ENCODE results near the gene SLC25A10. TPM values are rescaled to one million over a fixed set of nuclear protein-coding genes. Genes with fewer than 3 reads are reported as not detected.

Gene SLC25A10
- total and polyA plus RNA-seq, 4 donors: 4.3 to 21.5 (median 17.0) TPM

GRCh38 chr17:81741594-81742452 is 29.7 kb downstream of the SLC25A10 start:
- DNase-seq (no peak), ATAC-seq (ENCODE audit: insufficient read depth, low FRiP score) (no peak)
- Histone ChIP-seq H3K9me3 (ENCODE audit: control insufficient read depth in 4 of 4, insufficient read depth in 3 of 4, low read length in 3 of 4) (no peaks in the 10 kb centered on the region), H3K9ac (ENCODE audit: insufficient read depth in 1 of 2, low read length in 2 of 2) (no peak overlapping the region), H3K36me3 (ENCODE audit: control insufficient read depth in 4 of 4, insufficient read depth in 4 of 4, low read length in 4 of 4) (no peaks in the 10 kb centered on the region), H3K4me1 (ENCODE audit: control insufficient read depth in 5 of 5, insufficient read depth in 5 of 5, low read length in 5 of 5) (no peaks in the 10 kb centered on the region), H3K27me3 (ENCODE audit: control insufficient read depth in 3 of 3, insufficient read depth in 3 of 3, low read length in 2 of 3) (peaks cover 0 to 4% (median 0%) of the 10 kb centered on the region in 3 donors), H3K27ac (ENCODE audit: low read depth in 1 of 2, low read length in 1 of 2) (no peak overlapping the region), H3K4me3 (no peak overlapping the region)
- WGBS, 2 donors: 57 to 78% methylated on average over 25 to 26 of the region's 26 CpGs
- no peak for TF ChIP-seq CTCF (IDR thresholded peaks at IDR 0.05; ENCODE audit: control extremely low read depth, extremely low read depth)

Small RNA genes lying within 50 kb of the gene (small RNA-seq; reads per million reads assigned to genes)
- 0.08 reads per million for gene MIR6786 (ENCODE audit: low replicate concordance)

Other genes starting within 250 kb of the SLC25A10 start
- 1,000 to 10,000 TPM; 3,059 to 3,066 TPM for gene ACTG1, start 199.5 kb upstream of the SLC25A10 start, total RNA-seq
- 1,000 to 10,000 TPM; 1,461 to 4,301 TPM for gene ACTG1, start 199.5 kb upstream of the SLC25A10 start, polyA plus RNA-seq
- 1 to 10 TPM; 2.1 to 3.9 TPM for gene FSCN2, start 183.9 kb upstream of the SLC25A10 start, total RNA-seq
- 1 to 10 TPM in 1 of 2 donors, under 1 TPM in 1; 0.46 to 1.8 TPM for gene FSCN2, start 183.9 kb upstream of the SLC25A10 start, polyA plus RNA-seq
- gene FAAP100, start 159.9 kb upstream of the SLC25A10 start, total RNA-seq: 10 to 100 TPM; 20.8 to 34.4 TPM
- 10 to 100 TPM; 21.4 to 29.3 TPM for gene FAAP100, start 159.9 kb upstream of the SLC25A10 start, polyA plus RNA-seq
- gene NPLOC4, start 75.2 kb upstream of the SLC25A10 start, total RNA-seq: 10 to 100 TPM; 47.8 to 98.0 TPM
- 10 to 100 TPM; 30.1 to 54.8 TPM for gene NPLOC4, start 75.2 kb upstream of the SLC25A10 start, polyA plus RNA-seq
- gene TSPAN10, start 75.1 kb upstream of the SLC25A10 start, total RNA-seq: 1 to 10 TPM; 1.4 to 4.7 TPM
- under 1 TPM; 0.61 to 0.85 TPM for gene TSPAN10, start 75.1 kb upstream of the SLC25A10 start, polyA plus RNA-seq
- gene PDE6G, start 55.7 kb upstream of the SLC25A10 start, total RNA-seq: 1 to 10 TPM in 1 of 2 donors, not detected in 1; 1.8 TPM
- gene PDE6G, start 55.7 kb upstream of the SLC25A10 start, polyA plus RNA-seq: 1 to 10 TPM; 1.8 to 2.1 TPM
- 10 to 100 TPM in 1 of 2 donors, 1 to 10 TPM in 1; 8.9 to 35.1 TPM for gene OXLD1, start 45.7 kb upstream of the SLC25A10 start, total RNA-seq
- 10 to 100 TPM; 61.3 to 77.7 TPM for gene OXLD1, start 45.7 kb upstream of the SLC25A10 start, polyA plus RNA-seq
- gene CCDC137, start 45.5 kb upstream of the SLC25A10 start, total RNA-seq: 10 to 100 TPM; 10.2 to 23.6 TPM
- 10 to 100 TPM; 16.6 to 16.8 TPM for gene CCDC137, start 45.5 kb upstream of the SLC25A10 start, polyA plus RNA-seq
- 10 to 100 TPM; 27.4 to 31.8 TPM for gene ARL16, start 28.5 kb upstream of the SLC25A10 start, total RNA-seq
- 10 to 100 TPM; 27.8 to 59.5 TPM for gene ARL16, start 28.5 kb upstream of the SLC25A10 start, polyA plus RNA-seq
- 100 to 1,000 TPM in 1 of 2 donors, 10 to 100 TPM in 1; 51.5 to 128 TPM for gene HGS, start 28.3 kb upstream of the SLC25A10 start, total RNA-seq
- 100 to 1,000 TPM; 100 to 115 TPM for gene HGS, start 28.3 kb upstream of the SLC25A10 start, polyA plus RNA-seq
- 10 to 100 TPM in 1 of 2 donors, 1 to 10 TPM in 1; 6.1 to 74.9 TPM for gene MRPL12, start 8.9 kb upstream of the SLC25A10 start, total RNA-seq
- 100 to 1,000 TPM; 132 to 154 TPM for gene MRPL12, start 8.9 kb upstream of the SLC25A10 start, polyA plus RNA-seq
- under 1 TPM in 1 of 2 donors, not detected in 1; 0.11 TPM for gene GCGR, start 91.9 kb downstream of the SLC25A10 start, total RNA-seq
- gene GCGR, start 91.9 kb downstream of the SLC25A10 start, polyA plus RNA-seq: under 1 TPM; 0.09 to 0.12 TPM
- 10 to 100 TPM; 47.6 to 96.2 TPM for gene MCRIP1, start 121.0 kb downstream of the SLC25A10 start, total RNA-seq
- 100 to 1,000 TPM; 117 to 188 TPM for gene MCRIP1, start 121.0 kb downstream of the SLC25A10 start, polyA plus RNA-seq
- gene PPP1R27, start 122.8 kb downstream of the SLC25A10 start, total RNA-seq: not detected
- gene PPP1R27, start 122.8 kb downstream of the SLC25A10 start, polyA plus RNA-seq: under 1 TPM in 1 of 2 donors, not detected in 1; 0.13 TPM
- 100 to 1,000 TPM; 356 to 990 TPM for gene P4HB, start 148.3 kb downstream of the SLC25A10 start, total RNA-seq
- gene P4HB, start 148.3 kb downstream of the SLC25A10 start, polyA plus RNA-seq: 100 to 1,000 TPM; 695 to 862 TPM
- gene ARHGDIA, start 159.1 kb downstream of the SLC25A10 start, total RNA-seq: 100 to 1,000 TPM; 118 to 558 TPM
- gene ARHGDIA, start 159.1 kb downstream of the SLC25A10 start, polyA plus RNA-seq: 100 to 1,000 TPM; 327 to 464 TPM
- 10 to 100 TPM; 46.5 to 79.5 TPM for gene ALYREF, start 179.3 kb downstream of the SLC25A10 start, total RNA-seq
- 10 to 100 TPM; 26.1 to 65.8 TPM for gene ALYREF, start 179.3 kb downstream of the SLC25A10 start, polyA plus RNA-seq
- 100 to 1,000 TPM in 1 of 2 donors, 10 to 100 TPM in 1; 36.0 to 132 TPM for gene ANAPC11, start 179.4 kb downstream of the SLC25A10 start, total RNA-seq
- gene ANAPC11, start 179.4 kb downstream of the SLC25A10 start, polyA plus RNA-seq: 100 to 1,000 TPM; 236 to 293 TPM
- gene NPB, start 190.0 kb downstream of the SLC25A10 start, total RNA-seq: under 1 TPM; 0.48 to 0.55 TPM
- under 1 TPM; 0.41 to 0.44 TPM for gene NPB, start 190.0 kb downstream of the SLC25A10 start, polyA plus RNA-seq
- gene PCYT2, start 199.1 kb downstream of the SLC25A10 start, total RNA-seq: 10 to 100 TPM; 23.0 to 81.3 TPM
- gene PCYT2, start 199.1 kb downstream of the SLC25A10 start, polyA plus RNA-seq: 10 to 100 TPM; 53.8 to 91.6 TPM
- gene SIRT7, start 205.9 kb downstream of the SLC25A10 start, total RNA-seq: 10 to 100 TPM; 14.7 to 43.4 TPM
- gene SIRT7, start 205.9 kb downstream of the SLC25A10 start, polyA plus RNA-seq: 10 to 100 TPM; 30.5 to 35.3 TPM
- 10 to 100 TPM; 11.9 to 33.3 TPM for gene MAFG, start 215.5 kb downstream of the SLC25A10 start, total RNA-seq
- gene MAFG, start 215.5 kb downstream of the SLC25A10 start, polyA plus RNA-seq: 10 to 100 TPM; 17.2 to 29.3 TPM
- 10 to 100 TPM; 17.5 to 73.0 TPM for gene PYCR1, start 225.0 kb downstream of the SLC25A10 start, total RNA-seq
- gene PYCR1, start 225.0 kb downstream of the SLC25A10 start, polyA plus RNA-seq: 10 to 100 TPM; 21.4 to 66.0 TPM
- not detected for gene MYADML2, start 234.9 kb downstream of the SLC25A10 start, total RNA-seq
- gene MYADML2, start 234.9 kb downstream of the SLC25A10 start, polyA plus RNA-seq: not detected
- 1 to 10 TPM; 2.3 to 7.6 TPM for gene NOTUM, start 248.9 kb downstream of the SLC25A10 start, total RNA-seq
- gene NOTUM, start 248.9 kb downstream of the SLC25A10 start, polyA plus RNA-seq: 1 to 10 TPM in 1 of 2 donors, under 1 TPM in 1; 0.71 to 2.0 TPM

Measured in lung (tissue), 13 donors.